K562 (cell line): ENCODE measurements around the gene MGAM2. TPM values are rescaled to one million over a fixed set of nuclear protein-coding genes. Genes with fewer than 3 reads are reported as not detected.

Experiments
- ATAC-seq: fragments of 200-7000 bp; cut with Tn5 transposase; 3 replicates; pipeline ENCODE4 v1.9.1; 2020; ENCODE audit warnings: moderate library complexity
- BruUV-seq: library from RNA; stranded (reverse); fragments of 400-500 nt; replicated peaks from 2 replicates; lab custom pipeline; 2021; lab: Mats Ljungman, UMichigan
- CTCF ChIA-PET: fragments of 300-600 bp; formaldehyde crosslinking; extraction: SDS; loops from one replicate; lab custom pipeline; 2021; ENCODE audit warnings: low intra/inter-chr PET ratio; lab: Yijun Ruan, JAX
- POLR2A ChIA-PET: fragments of 300-600, 350-650 bp; sonication (Branson Sonifier 250); formaldehyde crosslinking; extraction: SDS; loops from one replicate; lab custom pipeline; 2021; ENCODE audit warnings: antibody characterized with exemption, inconsistent platforms; lab: Yijun Ruan, JAX
- DNase-seq, 4 experiments: peaks; one replicate each; pipeline versions ENCODE4 v3.0.0 to v3.0.0-alpha.2; 2011 to 2018; ENCODE audit warnings: low spot score in 3 of 4, mixed read lengths in 3 of 4; ENCODE audit errors: extremely low read depth in 1 of 4
- FAIRE-seq: peaks from 2 replicates; lab custom pipeline; 2011; peaks lifted over from hg19 to GRCh38; lab: Jason Lieb, UNC
- H2AFZ ChIP-seq: 2 replicates; pipeline ENCODE4 v1.6.0; 2011; ENCODE audit warnings: low read depth, low read length, control low read depth, inconsistent platforms
- H3K27ac ChIP-seq: fragments of 200-600 bp; 3 replicates; pipeline ENCODE4 v1.8.0; 2011; ENCODE audit warnings: low read depth, mild to moderate bottlenecking, control low read depth, inconsistent platforms, low read length, moderate library complexity, mixed read lengths; ENCODE audit errors: extremely low read depth
- H3K27me3 ChIP-seq, 2 experiments: fragments of 300-600 bp in 1 of 2; 2 replicates in 1 of 2; 3 replicates in 1 of 2; pipeline versions ENCODE4 v1.6.0 to v1.8.0; 2011; ENCODE audit warnings: inconsistent platforms in 2 of 2, low read length in 2 of 2, mild to moderate bottlenecking in 1 of 2, mixed read lengths in 1 of 2, moderate library complexity in 1 of 2; ENCODE audit not compliant: control insufficient read depth in 2 of 2, insufficient read depth in 2 of 2
- H3K36me3 ChIP-seq: fragments of 300-600 bp; 3 replicates; pipeline ENCODE4 v1.8.0; 2011; ENCODE audit warnings: mild to moderate bottlenecking, low read length, inconsistent platforms; ENCODE audit not compliant: control insufficient read depth, insufficient read depth
- H3K4me1 ChIP-seq, 2 experiments: fragments of 200-600 bp in 1 of 2; replicated peaks in 1 of 2; 2 replicates in 1 of 2; 3 replicates in 1 of 2; pipeline versions ENCODE4 v1.5.1 to v1.8.0; 2011; ENCODE audit warnings: inconsistent platforms in 2 of 2, low read length in 2 of 2, mild to moderate bottlenecking in 1 of 2, mixed read lengths in 1 of 2, moderate library complexity in 1 of 2; ENCODE audit not compliant: control insufficient read depth in 2 of 2, insufficient read depth in 2 of 2
- H3K4me2 ChIP-seq: 2 replicates; pipeline ENCODE4 v1.6.1; 2011; ENCODE audit warnings: low read length, control low read depth, inconsistent platforms, mixed read lengths; ENCODE audit not compliant: insufficient read depth
- H3K4me3 ChIP-seq: fragments of 200-600 bp; sonication (generic), shearing (Covaris generic); 2 replicates; pipeline ENCODE4 v1.5.1; 2016; ENCODE audit warnings: control low read depth, inconsistent platforms
- H3K79me2 ChIP-seq: fragments of 200-600 bp; 3 replicates; pipeline ENCODE4 v1.8.0; 2011; ENCODE audit warnings: low read length, inconsistent platforms; ENCODE audit not compliant: control insufficient read depth, insufficient read depth
- H3K9ac ChIP-seq, 2 experiments: 2 replicates each; pipeline versions ENCODE4 v1.6.0 to v1.6.1; 2011; ENCODE audit warnings: low read depth in 2 of 2, low read length in 2 of 2, control low read depth in 1 of 2, inconsistent platforms in 1 of 2, mild to moderate bottlenecking in 1 of 2, mixed read lengths in 1 of 2; ENCODE audit not compliant: insufficient read depth in 1 of 2
- H3K9me1 ChIP-seq: one replicate; pipeline ENCODE4 v1.6.0; 2011; ENCODE audit warnings: inconsistent platforms, mild to moderate bottlenecking, low read length, moderate library complexity; ENCODE audit not compliant: control insufficient read depth, insufficient read depth
- H3K9me3 ChIP-seq: replicated peaks from 2 replicates; pipeline ENCODE4 v1.5.1; 2011; ENCODE audit warnings: low read depth, low read length, inconsistent platforms; ENCODE audit not compliant: control insufficient read depth, insufficient read depth
- H4K20me1 ChIP-seq: replicated peaks from 2 replicates; pipeline ENCODE4 v1.6.1; 2011; ENCODE audit warnings: low read length, inconsistent platforms, mixed read lengths; ENCODE audit not compliant: control insufficient read depth, insufficient read depth
- ARHGAP35 ChIP-seq: fragments of 450-650 bp; IDR thresholded peaks from 2 replicates; pipeline ENCODE4 v1.6.1; 2018; ENCODE audit not compliant: partially characterized antibody
- CBFA2T3 ChIP-seq: fragments of 450-650 bp; IDR thresholded peaks from 2 replicates; pipeline ENCODE4 v1.6.1; 2017
- CSDE1 ChIP-seq, 2 experiments: fragments of 450-650 bp; IDR thresholded peaks; 2 replicates each; pipeline ENCODE4 v1.6.1; 2016; ENCODE audit warnings: mild to moderate bottlenecking in 1 of 2
- DPF2 ChIP-seq: fragments of 450-650 bp; IDR thresholded peaks from 2 replicates; pipeline ENCODE4 v1.6.1; 2016
- ELF4 ChIP-seq: fragments of 450-650 bp; formaldehyde crosslinking; IDR thresholded peaks from 2 replicates; pipeline ENCODE4 v1.4.0; 2022; ENCODE audit warnings: missing genetic modification characterization
- ERF ChIP-seq: fragments of 450-650 bp; formaldehyde crosslinking; IDR thresholded peaks from 2 replicates; pipeline ENCODE4 v1.4.0; 2020; ENCODE audit warnings: mild to moderate bottlenecking, mixed read lengths
- FOXP1 ChIP-seq: sonication (generic); formaldehyde crosslinking; IDR thresholded peaks from 2 replicates; pipeline ENCODE4 v1.8.0; 2022; ENCODE audit warnings: mild to moderate bottlenecking, missing genetic modification reagents
- HDGF ChIP-seq: fragments of 450-650 bp; IDR thresholded peaks from 2 replicates; pipeline ENCODE4 v1.6.1; 2016
- NONO ChIP-seq, 2 experiments: fragments of 200-400 bp in 1 of 2; fragments of 450-650 bp in 1 of 2; formaldehyde crosslinking in 1 of 2; IDR thresholded peaks; 2 replicates each; pipeline ENCODE4 v1.6.1; 2017; ENCODE audit warnings: low read depth in 2 of 2, mild to moderate bottlenecking in 2 of 2, moderate library complexity in 2 of 2, low read length in 1 of 2
- NRF1 ChIP-seq, 2 experiments: fragments of 450-650 bp; IDR thresholded peaks in 1 of 2; conservative IDR thresholded peaks in 1 of 2; 2 replicates each; pipeline ENCODE4 v1.6.1; 2014; ENCODE audit warnings: mild to moderate bottlenecking in 2 of 2
- RFX7 ChIP-seq: fragments of 250-450 bp; sonication (Bioruptor Pico); IDR thresholded peaks from 2 replicates; pipeline ENCODE4 v1.5.1; 2021; ENCODE audit warnings: mild to moderate bottlenecking
- TFAP4 ChIP-seq: sonication (generic); formaldehyde crosslinking; IDR thresholded peaks from 2 replicates; pipeline ENCODE4 v1.8.0; 2022; ENCODE audit warnings: missing genetic modification reagents, mild to moderate bottlenecking, moderate library complexity, borderline replicate concordance
- U2AF2 ChIP-seq: fragments of 200-400 bp; formaldehyde crosslinking; optimal IDR thresholded peaks from 2 replicates; pipeline ENCODE3; 2017; ENCODE audit warnings: low read depth, mild to moderate bottlenecking, low read length
- ZBTB2 ChIP-seq: fragments of 450-650 bp; IDR thresholded peaks from 2 replicates; pipeline ENCODE4 v1.6.1; 2016; ENCODE audit warnings: antibody characterized with exemption
- ZNF253 ChIP-seq: fragments of 250-450 bp; sonication (Bioruptor Pico); conservative IDR thresholded peaks from 2 replicates; pipeline ENCODE4 v1.6.1; 2021; ENCODE audit warnings: mild to moderate bottlenecking
- ZNF696 ChIP-seq: fragments of 250-450 bp; sonication (Bioruptor Pico); conservative IDR thresholded peaks from 2 replicates; pipeline ENCODE4 v1.4.0; 2020; ENCODE audit warnings: mild to moderate bottlenecking, moderate library complexity
- WGBS: fragments of 100-300 bp; shearing (Covaris generic); methylation state at CpG from one replicate; pipeline ENCODE4 v1.1.6; 2016; ENCODE audit warnings: low coverage, mixed read lengths; ENCODE audit not compliant: insufficient coverage; ENCODE audit errors: missing lambda C conversion rate; 5-methylcytosine and 5-hydroxymethylcytosine counted together
- in situ Hi-C: fragments of 300-500 bp; cut with MboI; formaldehyde crosslinking; loops from 4 replicates; pipeline ENCODE4 v1.15.0; 2018; ENCODE audit warnings: inconsistent platforms, mixed read lengths
- intact Hi-C: fragments of 100-400 bp; cut with micrococcal nuclease; formaldehyde crosslinking; loops from 2 replicates; pipeline ENCODE4 v1.14.2; 2022
- polyA plus RNA-seq, 8 experiments: library from polyadenylated mRNA; depleted of rRNA in 4 of 8; stranded (reverse) in 5 of 8; unstranded in 3 of 8; fragments of >200 nt; fragmentation: Nextera tagmentation in 2 of 8; fragmentation: Illumina TruSeq in 1 of 8; extraction: Ambion mirVana in 2 of 8; extraction: Trizol in 1 of 8; gene quantifications; 2 replicates each; pipeline versions ENCODE4 v1.2.1 to v1.2.3, GENCODE V29; 2011 to 2014; ENCODE audit warnings: inconsistent platforms in 1 of 8, missing spikeins in 1 of 8
- total RNA-seq, 7 experiments: library from RNA; depleted of rRNA in 6 of 7; stranded (reverse); fragments of >200 nt in 6 of 7; fragmentation: Illumina TruSeq in 2 of 7; extraction: Trizol in 2 of 7; gene quantifications; 2 replicates each; pipeline versions ENCODE4 v1.2.1 to v1.2.3, GENCODE V29; 2011 to 2021; ENCODE audit warnings: low replicate concordance in 1 of 7

Gene MGAM2
- total and polyA plus RNA-seq, 9 of the 15 experiments (the other 6 are each of a cell fraction or from before 2014, with no cell fraction given) = 0.03 TPM; not detected in 8

- intact Hi-C loops = no loop called here
- WGBS = 0% methylated on average over 3 of the region's 3 CpGs
- DNase-seq (no peak), ATAC-seq (no peak)
- H3K27me3 ChIP-seq = no peaks in the 10 kb centered on the region
- H3K9me1 ChIP-seq = no peaks in the 10 kb centered on the region
- CTCF ChIA-PET = no interaction called here
- no peak for TF ChIP-seq HDGF
- TF ChIP-seq ERF (CRISPR knock-in tag) = no peak
- no peak for TF ChIP-seq RFX7
- no peak for TF ChIP-seq ZBTB2
- TF ChIP-seq TFAP4 (CRISPR knock-in tag) = no peak
- no peak for TF ChIP-seq FOXP1 (CRISPR knock-in tag)
- no peak for TF ChIP-seq ARHGAP35
- no peak for TF ChIP-seq DPF2
- TF ChIP-seq CSDE1 (IDR thresholded peaks at IDR 0.05) = no peak
- TF ChIP-seq NRF1 (conservative IDR thresholded peaks at IDR 0.05 in 1 of 2, IDR thresholded peaks at IDR 0.05 in 1 of 2) = no peak
- TF ChIP-seq ELF4 (CRISPR knock-in tag) = no peak
- no peak for TF ChIP-seq ZNF696
- no peak for TF ChIP-seq CBFA2T3
- TF ChIP-seq ZNF253 (CRISPR knock-in tag) = no peak
- TF ChIP-seq U2AF2 = no peak
- TF ChIP-seq NONO (IDR thresholded peaks at IDR 0.05; ENCODE audit: low read depth in 2 of 2, low read length in 1 of 2) = no peak
- TF ChIP-seq, all 486 proteins: peak for 0
- H3K4me3 ChIP-seq = no peak overlapping the region
- H3K9ac ChIP-seq = no peak overlapping the region
- no peak overlapping the region for H3K27ac ChIP-seq
- H3K36me3 ChIP-seq = no peaks in the 10 kb centered on the region
- FAIRE-seq = no peak
- H3K4me2 ChIP-seq = no peak overlapping the region
- no peak overlapping the region for H2AFZ ChIP-seq
- no peaks in the 10 kb centered on the region for H4K20me1 ChIP-seq
- 0 out of 2 replicates have a peak, but pooled peaks cover 2% of the 10 kb centered on the region for H3K9me3 ChIP-seq
- in situ Hi-C loops = no loop called here
- H3K79me2 ChIP-seq = no peaks in the 10 kb centered on the region
- no TSS peak for BruUV-seq
- no peaks in the 10 kb centered on the region for H3K4me1 ChIP-seq
- POLR2A ChIA-PET = no interaction called here
Measured at GRCh38 chr7:142114207-142114606, 2.7 kb downstream of the MGAM2 start.
